ENCODE measurements around the gene BMP6. TPM values are rescaled to one million over a fixed set of nuclear protein-coding genes. Genes with fewer than 3 reads are reported as not detected.
A peak's percentile ranks its signal among the peaks of the same experiment; 100 is the strongest.

Gene BMP6
- total and polyA plus RNA-seq, 2 donors (not counting 3 experiments of a cell fraction or from before 2014, with no cell fraction given), result 221 to 276 TPM

DNA sequence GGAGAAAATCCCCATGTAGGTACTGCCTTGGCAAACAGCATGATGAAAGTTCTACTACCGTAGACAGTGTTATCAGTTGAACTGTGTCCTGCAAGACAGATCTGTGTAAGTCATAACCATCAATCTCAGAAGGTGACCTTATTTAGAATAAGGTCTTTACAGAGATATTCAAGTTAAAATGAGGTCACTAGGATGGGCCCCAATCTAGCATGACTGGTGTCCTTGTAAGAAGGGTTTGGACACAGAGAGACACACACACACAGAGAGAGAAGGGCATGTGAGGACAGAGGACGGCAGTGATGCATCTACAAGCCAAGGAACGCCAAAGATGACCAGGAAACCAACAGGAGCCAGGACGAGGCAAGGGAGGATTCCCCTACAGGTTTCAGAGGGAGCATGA lies 175.9 kb downstream of the BMP6 start:
- CTCF ChIA-PET, result interaction anchor here (1.0 to 2.3 kb wide), 3 partner anchors 91 to 157 kb away, joined by 3 to 26 read pairs (median 4); no protein-coding TSS in a partner anchor
- Histone ChIP-seq H3K9me1 (replicated peaks; ENCODE audit: control insufficient read depth, extremely low read depth, insufficient read depth, low read length) (no peaks in the 10 kb centered on the region), H3K36me3 (ENCODE audit: control insufficient read depth in 2 of 2, extremely low read depth in 1 of 2, insufficient read depth in 2 of 2, low read length in 2 of 2) (peaks cover 71 to 82% of the 10 kb centered on the region in 2 experiments), H3K4me1 (ENCODE audit: control insufficient read depth, extremely low read depth, insufficient read depth, low read length) (peaks cover 97% of the 10 kb centered on the region), H3K79me2 (ENCODE audit: control insufficient read depth, insufficient read depth, low read length) (peaks cover 99% of the 10 kb centered on the region), H2AFZ (ENCODE audit: low read depth, low read length) (no peak overlapping the region), H3K27ac (ENCODE audit: insufficient read depth, low read depth, low read length) (peak overlapping the region; percentile 94), H3K9ac (replicated peaks; ENCODE audit: extremely low read depth, insufficient read depth, low read length) (peak overlapping the region; percentile 64), H4K20me1 (replicated peaks; ENCODE audit: control insufficient read depth, extremely low read depth, insufficient read depth, low read length) (no peaks in the 10 kb centered on the region), H3K9me3 (replicated peaks; ENCODE audit: control insufficient read depth, insufficient read depth, low read length) (no peaks in the 10 kb centered on the region), H3K4me2 (ENCODE audit: insufficient read depth, low read length) (peak overlapping the region; percentile 3), H3K27me3 (ENCODE audit: control insufficient read depth in 2 of 2, insufficient read depth in 2 of 2, low read length in 2 of 2) (no peaks in the 10 kb centered on the region), H3K4me3 (replicated peaks in 1 of 3; ENCODE audit: insufficient read depth in 1 of 3, low read depth in 1 of 3, low read length in 3 of 3) (no peak overlapping the region)
- intact Hi-C loops (cut with micrococcal nuclease) (loop anchor here (10.0 kb wide), 1 partner anchor 313 kb away; no protein-coding TSS in a partner anchor), dilution Hi-C loops (cut with MboI; ENCODE audit: extremely low pct_ligation_motif_present, low sequenced_read_pairs) (no loop called here)
- FAIRE-seq, result no peak
- no peak for TF ChIP-seq FOS (IDR thresholded peaks at IDR 0.05; ENCODE audit: borderline replicate concordance, insufficient read depth, low read length)
- TF ChIP-seq, protein P1, sequence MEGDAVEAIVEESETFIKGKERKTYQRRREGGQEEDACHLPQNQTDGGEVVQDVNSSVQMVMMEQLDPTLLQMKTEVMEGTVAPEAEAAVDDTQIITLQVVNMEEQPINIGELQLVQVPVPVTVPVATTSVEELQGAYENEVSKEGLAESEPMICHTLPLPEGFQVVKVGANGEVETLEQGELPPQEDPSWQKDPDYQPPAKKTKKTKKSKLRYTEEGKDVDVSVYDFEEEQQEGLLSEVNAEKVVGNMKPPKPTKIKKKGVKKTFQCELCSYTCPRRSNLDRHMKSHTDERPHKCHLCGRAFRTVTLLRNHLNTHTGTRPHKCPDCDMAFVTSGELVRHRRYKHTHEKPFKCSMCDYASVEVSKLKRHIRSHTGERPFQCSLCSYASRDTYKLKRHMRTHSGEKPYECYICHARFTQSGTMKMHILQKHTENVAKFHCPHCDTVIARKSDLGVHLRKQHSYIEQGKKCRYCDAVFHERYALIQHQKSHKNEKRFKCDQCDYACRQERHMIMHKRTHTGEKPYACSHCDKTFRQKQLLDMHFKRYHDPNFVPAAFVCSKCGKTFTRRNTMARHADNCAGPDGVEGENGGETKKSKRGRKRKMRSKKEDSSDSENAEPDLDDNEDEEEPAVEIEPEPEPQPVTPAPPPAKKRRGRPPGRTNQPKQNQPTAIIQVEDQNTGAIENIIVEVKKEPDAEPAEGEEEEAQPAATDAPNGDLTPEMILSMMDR (IDR thresholded peaks at IDR 0.05; ENCODE audit: extremely low read depth in 1 of 2, insufficient read depth in 1 of 2, low read depth in 1 of 2, low read length in 2 of 2), result no peak
- no peak for TF ChIP-seq MAX (IDR thresholded peaks at IDR 0.05; ENCODE audit: insufficient read depth, insufficient read length)
- TF ChIP-seq POLR2AphosphoS5 (IDR thresholded peaks at IDR 0.05; ENCODE audit: insufficient read depth, low read depth, low read length), result no peak
- no peak for TF ChIP-seq MYC (IDR thresholded peaks at IDR 0.05; ENCODE audit: low read depth, low read length)
- DNase-seq (ENCODE audit: low read depth, low spot score), result no peak
- POLR2A ChIA-PET, result interaction anchor here (2.3 to 3.1 kb wide), 2 partner anchors 90 to 95 kb away, joined by 15 to 17 read pairs; no protein-coding TSS in a partner anchor
- BruUV-seq (replicated peaks), result no TSS peak

Data from endothelial cell of umbilical vein (primary cell).